SK-N-MC (cell line): Measurements from ENCODE around the gene DNAH8.

Source experiments
- EZH2 ChIP-seq: fragments of 200-600 bp; sonication (generic); IDR thresholded peaks from one replicate; pipeline ENCODE4 v1.6.1; 2017; ENCODE audit warnings: antibody characterized with exemption
- FOXP2 ChIP-seq: optimal IDR thresholded peaks from 2 replicates; pipeline ENCODE3; 2011; ENCODE audit warnings: mild to moderate bottlenecking, moderate library complexity; ENCODE audit not compliant: insufficient read depth; ENCODE audit errors: extremely low read length, control extremely low read depth

- TF ChIP-seq EZH2: no peak
- no peak for TF ChIP-seq FOXP2
These were observed 360.0 kb downstream of the DNAH8 start for GRCh38 chr6:39075010-39075686.
